Fibroblast of peridontal ligament (primary cell): Measurements from ENCODE around the gene TTC1.
"Not testable (repeated sequence)": the region's sequence is repeated elsewhere in the genome, so short reads cannot be mapped to it uniquely, and the experiment has no call there.

Source experiments
- DNase-seq: peaks from one replicate; pipeline ENCODE4 v3.0.0-alpha.2; 2010; ENCODE audit errors: extremely low read depth

Gene TTC1

DNA sequence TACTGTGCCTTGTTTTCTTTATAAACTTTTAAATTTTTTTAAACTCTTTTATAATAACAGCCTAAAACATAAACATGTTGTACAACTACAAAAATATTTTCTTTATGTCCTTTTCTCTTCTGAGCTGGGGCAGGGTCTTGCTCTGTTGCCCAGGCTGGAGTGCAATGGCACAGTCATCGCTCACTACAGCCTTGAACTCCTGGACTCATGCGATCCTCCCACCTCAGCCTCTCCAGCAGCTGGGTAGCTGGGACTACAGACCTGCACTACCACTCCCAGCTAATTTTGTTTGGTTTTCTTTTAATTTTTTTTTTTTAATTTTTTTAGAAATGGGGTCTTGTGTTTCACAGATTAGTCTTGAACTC, 31.5 kb downstream of the TTC1 start:
- no peak for DNase-seq

DNA sequence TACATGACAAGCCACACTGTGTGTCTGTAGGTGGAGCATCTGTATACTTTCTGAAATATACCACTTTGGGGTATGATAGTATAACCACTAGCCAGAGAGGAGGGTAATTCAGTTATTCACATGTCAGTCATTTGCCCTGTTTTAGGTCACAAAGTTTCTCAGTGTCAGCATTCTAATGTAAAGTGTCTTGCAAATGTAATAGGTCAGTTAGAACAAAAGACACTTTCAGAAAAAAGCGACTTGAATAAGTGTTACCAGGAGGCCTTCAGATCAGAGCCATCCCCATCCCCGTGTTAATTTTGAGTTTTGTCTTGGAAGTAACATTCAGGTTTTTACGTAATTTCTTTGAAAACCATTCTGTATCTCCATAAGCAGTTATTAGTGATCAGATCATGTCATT, 33.7 kb downstream of the TTC1 start:
- no peak for DNase-seq

DNA sequence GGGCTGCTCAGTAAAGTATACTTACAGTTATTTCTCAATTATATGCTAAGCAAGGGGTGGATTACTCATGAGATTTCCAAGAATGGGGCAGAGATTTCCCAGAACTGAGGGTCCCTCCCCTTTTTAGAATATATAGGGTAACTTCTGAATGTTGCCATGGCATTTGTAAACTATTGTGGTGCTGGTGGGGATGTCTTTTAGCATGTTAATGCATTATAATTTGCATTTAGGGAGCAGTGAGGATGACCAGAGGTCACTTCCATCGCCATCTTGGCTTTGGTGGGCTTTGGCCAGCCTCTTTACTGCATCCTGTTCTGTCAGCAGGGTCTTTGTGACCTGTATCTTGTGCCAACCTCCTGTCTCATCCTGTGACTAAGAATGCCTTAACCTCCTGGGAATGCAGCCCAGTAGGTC, 35.5 kb downstream of the TTC1 start:
- no peak for DNase-seq

DNA sequence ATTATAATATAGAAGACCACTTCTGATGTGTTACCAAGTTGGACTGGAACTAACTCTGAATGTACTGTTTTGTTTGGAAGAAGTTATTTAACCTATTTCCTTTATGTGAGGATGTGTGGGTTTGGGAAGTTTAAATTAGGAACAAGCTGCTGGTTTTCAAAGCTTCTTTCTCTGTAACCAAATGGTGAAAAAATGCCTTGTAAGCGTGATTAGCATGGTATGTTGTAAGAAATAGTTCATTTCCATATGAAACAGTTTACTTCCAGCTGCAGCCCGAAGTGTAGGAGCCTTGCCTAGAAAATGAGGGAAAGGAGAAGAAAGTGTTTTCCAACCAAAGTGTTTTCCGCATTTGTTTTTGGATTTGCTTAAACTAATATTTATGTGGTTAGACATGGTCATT, 36.0 kb downstream of the TTC1 start:
- DNase-seq = peak; percentile 67

DNA sequence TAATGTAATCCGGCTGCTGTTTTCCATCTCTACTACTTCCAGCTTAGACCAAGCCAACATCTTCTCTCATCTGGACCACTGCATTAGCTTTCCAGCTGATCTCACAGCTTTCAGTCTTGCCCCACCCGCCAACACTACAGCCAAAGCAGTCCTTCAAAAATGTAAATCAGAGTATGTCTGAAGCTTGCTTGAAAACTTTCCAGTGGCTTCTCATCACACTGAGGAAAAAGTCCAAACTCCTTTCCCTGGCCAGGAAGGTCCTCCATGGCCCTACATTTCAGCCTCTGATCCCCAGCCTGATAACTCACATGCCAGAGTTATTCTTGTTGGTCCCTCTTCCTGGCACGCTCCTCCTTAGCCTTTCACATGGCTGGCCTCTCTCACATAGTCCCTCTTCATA, 38.5 kb downstream of the TTC1 start:
- no peak for DNase-seq

DNA sequence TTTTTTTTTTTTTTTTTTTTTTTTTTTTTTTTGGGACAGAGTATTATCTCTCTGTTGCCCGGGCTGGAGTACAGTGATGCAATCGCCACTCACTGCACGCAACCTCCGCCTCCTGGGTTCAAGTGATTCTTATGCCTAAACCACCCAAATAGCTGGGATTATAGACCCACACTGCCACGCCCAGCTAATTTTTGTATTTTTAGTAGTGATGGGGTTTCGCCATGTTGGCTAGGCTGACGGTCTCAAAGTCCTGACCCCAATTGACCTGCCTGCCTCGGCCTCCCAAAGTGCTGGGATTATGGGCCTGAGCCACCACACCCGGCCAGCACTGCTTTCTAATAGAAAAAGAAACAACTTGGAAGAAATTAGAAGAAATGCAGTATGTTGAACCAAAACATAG, 39.2 kb downstream of the TTC1 start:
- no peak for DNase-seq

DNA sequence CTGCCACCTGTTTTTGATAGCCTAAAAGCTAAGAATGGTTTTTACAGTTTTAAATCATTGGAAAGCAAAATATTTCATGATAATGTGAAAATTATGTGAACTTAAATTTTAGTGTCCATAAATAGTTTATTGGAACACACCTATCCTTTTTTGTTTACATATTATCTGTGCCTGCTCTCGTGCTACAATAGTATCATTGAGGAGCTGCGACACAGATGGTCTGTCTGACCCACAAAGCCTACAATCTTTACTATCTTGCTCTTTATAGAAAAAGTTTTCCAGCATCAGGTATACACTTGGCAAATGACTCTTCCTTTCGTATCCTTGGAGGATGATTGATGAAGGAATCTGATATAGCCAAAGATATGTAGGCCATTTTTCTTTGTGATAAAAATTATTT, 40.2 kb downstream of the TTC1 start:
- no peak for DNase-seq

DNA sequence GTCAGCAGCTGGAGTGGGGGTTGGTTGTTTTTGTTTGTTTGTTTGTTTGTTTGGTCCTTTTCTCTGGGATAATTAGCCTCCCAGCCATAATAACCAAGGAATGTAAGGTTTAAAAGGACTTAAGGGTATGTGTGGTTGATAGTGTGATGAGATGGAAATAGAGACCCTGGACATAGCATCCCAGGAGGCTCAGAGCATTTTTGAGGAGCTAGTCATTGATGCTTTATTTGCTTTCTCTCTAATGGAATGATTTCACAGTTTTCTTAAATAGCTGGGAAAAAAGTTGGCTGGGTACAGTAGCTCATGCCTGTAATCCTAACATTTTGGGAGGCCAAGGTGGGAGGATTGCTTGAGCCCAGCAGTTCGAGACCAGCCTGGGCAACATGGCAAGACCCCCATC, 45.1 kb downstream of the TTC1 start:
- DNase-seq = peak; percentile 33

DNA sequence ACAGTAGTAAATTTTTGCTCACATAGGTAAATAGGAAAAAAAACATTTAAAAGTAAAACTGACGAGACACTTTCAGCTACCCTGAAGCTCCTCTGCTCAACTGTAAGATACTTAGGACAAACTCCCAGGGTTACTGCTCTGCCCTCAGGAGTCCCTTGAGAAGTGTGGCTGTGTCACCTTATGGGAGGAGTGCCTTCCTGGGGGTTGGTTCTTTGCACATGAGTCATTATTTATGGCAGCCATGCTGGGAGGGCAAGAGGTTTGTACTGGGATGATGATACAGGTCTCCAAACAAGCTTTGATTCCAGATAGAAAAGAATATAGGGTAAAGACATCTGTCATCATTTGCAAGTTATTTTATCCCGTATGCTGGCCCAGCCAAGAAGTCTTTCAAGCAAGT, 45.9 kb downstream of the TTC1 start:
- DNase-seq = no peak

DNA sequence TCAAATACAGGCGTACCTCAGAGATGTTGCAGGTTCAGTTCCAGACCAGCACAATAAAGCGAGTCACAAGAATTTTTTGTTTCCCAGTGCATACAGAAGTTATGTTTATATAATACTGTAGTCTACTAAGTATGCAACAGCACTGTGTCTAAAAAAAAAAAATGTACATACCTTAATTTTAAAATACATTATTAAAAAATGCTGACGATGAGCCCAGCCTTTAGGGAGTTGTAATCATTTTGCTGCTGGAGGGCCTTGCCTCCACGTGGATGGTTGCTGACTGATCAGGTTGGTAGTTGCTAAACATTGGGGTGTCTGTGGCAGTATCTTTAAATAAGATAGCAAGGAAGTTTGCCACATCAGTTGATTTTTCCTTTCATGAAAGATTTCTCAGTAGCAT, 48.3 kb downstream of the TTC1 start:
- DNase-seq = no peak

DNA sequence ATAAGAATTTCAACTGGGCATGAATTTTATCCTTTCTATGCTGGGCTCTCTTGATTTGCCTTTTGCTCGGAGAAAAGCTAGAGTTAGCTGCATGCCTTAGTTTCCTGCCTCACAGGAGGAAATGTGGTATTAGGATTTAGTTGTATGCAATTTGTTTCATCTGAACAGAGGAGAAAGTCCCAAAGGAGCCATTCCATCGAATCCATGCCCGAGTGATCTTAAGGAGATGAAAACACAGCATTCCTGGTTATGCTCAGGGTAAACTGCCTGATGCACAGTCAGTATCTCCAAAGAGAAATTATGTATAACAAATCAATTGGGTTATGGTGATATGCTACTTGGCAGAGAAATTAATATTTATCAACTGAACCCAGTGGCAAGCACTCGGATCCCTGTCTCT, 51.1 kb downstream of the TTC1 start:
- DNase-seq = no peak

DNA sequence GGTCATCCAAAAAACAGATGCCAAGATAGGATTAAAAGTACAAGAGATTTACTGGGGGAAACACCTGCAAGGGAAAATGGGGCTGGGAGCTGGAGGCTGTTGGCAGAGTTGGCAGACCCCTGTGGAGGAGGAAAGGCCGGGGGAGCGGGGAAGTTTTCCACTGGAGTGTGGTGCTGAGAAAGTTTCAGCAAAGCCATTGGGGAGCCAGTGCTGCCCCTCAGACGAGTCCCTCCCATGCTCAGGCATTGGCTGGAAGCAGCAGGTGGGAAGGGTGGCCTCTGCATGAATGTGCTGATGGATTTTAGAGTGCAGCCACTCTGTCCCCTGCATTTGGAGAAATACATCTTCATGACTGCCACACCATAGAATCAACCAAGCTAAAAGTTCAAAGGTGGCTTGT, 52.8 kb downstream of the TTC1 start:
- no peak for DNase-seq

DNA sequence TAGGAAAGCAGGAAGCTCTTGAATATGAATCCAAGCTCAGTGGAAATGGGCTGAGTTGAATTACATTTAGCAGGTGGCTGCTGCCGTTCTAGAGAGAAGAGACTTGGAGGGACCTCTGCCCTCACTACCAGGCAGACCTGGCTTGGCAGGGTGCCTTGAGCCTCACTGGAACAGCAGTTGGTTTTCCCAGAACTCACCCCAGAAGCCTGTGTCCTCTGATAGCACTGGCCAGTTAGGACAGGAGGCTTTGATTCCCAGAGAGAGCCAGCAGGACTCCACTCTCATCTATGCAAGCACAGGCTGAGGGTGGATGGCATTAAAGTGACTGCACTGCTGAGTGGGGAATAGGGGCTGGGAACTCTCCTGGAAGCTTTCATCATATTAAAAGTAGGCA, 55.5 kb downstream of the TTC1 start:
- DNase-seq = no peak

DNA sequence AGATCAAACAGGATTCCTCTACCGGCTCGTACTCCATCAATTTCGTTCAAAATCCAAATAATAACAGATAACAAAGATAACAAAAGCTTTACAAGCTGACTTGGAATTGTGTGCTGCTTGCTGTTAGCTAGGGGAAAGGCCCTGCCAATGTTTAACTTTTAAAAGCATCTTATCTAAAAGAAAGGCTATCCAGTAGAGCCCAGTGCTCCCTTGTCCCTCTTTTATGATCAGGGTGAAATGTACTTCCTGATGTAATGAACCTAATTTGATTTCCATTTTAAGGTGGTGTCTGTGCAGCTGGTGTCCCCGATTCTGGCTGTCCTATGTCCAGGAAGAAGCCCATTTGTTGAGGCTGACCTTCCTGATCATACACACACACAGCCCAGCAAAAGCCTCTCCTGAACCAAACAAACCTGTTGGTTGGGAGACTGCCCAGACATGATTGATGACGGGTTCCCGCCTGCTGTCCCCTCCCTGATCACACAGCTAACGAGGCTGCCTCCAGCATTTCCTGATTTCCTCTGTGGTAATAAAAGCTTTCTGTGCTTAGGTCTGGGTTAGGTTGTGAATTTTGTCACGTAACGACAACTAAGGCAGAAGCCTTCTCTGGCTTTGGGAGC, 56.2 kb downstream of the TTC1 start:
- no peak for DNase-seq

DNA sequence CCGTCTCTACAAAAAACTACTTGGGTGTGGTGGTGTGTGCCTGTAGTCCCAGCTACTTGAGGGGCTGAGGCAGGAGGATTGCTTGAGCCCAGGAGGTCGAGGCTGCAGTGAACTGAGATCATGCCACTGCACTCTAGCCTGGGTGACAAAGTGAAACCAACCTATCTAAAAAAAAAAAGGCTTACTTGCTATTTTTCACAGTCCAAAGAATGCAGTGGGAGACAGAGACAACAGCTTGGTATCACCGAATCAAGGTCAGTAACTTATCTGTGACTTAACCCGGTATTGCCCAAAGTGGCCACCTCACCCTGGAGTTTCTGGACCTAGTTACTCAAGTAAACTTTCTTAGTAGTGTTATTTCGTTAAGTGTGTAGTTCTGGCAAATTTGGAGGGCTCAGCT, 60.2 kb downstream of the TTC1 start:
- DNase-seq = not testable (repeated sequence)

DNA sequence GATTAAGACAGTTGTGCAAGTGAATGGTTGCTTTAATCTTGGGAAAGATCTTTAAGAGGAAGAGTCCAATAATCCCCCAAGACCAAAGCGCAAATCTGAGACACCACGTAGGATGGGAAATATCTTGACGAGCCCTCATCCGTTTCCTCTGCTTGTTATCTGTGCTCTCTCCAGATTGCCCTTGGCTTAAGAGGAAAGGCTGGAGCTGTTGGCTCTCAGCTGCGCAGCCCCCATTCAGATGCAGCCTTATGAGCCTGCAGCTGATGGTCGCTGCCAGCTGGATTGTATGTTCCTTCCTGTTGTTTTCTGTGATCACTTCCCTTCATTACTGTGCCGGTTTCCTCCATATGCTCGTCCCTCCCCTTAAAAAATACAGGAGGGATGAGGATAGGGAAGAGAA, 62.6 kb downstream of the TTC1 start:
- DNase-seq = no peak

DNA sequence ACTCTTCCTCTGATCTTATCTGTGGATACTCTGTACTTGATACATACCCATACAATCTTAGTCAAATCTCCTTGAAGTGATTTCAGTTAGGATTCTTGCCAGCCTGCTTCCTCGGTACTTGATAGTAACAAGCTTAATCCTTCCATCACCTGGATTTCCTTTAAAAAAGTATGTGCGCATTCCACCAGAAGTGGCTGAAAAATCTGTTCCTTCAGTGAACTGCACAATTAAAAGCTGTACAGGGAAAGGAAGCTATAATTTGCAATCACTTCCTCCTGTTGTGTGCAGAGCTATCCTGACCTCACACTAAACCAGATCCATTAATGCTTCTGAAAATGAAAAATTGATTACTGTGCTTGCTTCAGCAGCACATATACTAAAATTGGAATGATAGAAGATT, 63.0 kb downstream of the TTC1 start:
- no peak for DNase-seq

DNA sequence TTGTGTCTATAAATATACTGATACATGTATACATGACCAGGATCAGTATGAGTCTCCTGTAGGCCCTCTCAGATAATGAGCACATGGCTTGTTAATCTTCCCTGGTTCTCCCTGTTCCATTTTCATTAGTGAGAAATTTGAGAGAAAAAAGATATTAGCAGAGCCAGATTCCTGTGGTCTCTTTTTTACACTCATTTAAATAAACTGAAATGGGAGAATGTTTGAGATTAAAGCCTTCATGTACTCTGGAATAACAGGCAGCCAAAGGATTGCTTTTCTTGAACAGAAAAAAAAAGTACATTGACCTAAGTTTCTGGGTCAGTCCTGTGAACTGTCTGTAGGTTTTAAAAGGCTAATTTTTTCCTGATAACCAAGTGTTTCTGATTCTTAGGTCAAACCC, 66.1 kb downstream of the TTC1 start:
- DNase-seq = no peak

DNA sequence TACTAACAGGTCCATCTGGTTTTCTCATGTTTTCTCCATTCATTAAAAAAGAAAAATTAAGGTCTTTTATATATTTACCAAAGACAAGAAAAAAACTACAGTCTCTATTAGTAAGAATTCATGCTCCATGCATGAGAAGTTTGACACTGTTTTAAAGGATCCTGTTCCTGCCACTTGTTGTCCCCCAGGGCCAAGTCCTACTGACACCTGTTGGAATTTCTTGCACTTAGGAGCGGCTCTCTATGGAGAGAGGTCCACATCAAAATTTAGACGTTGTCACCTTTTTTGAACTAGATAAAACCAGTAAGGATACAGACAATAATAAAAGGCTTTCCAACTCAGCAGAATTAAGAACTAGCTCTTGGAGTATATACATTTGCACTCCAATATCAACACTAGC, 68.1 kb downstream of the TTC1 start:
- no peak for DNase-seq

DNA sequence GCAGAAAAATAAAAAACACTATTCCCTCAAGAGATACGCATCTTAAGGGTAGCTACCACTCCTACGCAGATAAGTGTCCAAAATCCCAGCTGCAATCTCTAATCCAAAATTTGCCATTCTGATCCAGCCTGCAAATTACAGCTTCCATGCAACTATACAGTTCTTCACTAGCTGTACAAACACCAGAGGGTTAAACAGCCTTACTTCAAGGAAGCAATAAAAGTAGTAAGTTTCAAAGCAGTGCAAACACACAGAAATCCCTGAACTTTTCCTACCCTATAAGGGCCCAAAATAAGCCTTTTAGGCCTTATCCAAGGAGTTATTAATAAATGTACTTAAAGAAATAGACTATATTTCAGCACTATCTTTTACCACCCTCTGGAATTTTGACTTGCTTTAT, 70.8 kb downstream of the TTC1 start:
- no peak for DNase-seq

DNA sequence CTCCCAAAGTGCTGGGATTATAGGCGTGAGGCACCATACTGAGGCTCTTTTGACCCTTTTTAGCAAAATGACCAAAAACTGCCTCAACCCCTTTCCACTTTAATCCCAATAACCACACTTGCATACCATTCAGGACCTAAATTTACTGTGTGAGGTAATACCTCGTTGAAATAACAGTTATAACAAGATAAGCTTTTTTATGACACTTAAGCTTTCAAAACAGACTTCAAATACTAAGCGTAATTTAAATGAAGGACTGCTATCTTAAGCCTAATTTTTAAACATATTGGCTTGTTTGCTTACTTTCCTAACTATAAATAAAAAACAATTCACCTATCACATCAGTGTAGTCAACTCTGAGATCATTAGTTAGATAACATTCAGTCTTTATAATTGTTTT, 72.6 kb downstream of the TTC1 start:
- DNase-seq = no peak

DNA sequence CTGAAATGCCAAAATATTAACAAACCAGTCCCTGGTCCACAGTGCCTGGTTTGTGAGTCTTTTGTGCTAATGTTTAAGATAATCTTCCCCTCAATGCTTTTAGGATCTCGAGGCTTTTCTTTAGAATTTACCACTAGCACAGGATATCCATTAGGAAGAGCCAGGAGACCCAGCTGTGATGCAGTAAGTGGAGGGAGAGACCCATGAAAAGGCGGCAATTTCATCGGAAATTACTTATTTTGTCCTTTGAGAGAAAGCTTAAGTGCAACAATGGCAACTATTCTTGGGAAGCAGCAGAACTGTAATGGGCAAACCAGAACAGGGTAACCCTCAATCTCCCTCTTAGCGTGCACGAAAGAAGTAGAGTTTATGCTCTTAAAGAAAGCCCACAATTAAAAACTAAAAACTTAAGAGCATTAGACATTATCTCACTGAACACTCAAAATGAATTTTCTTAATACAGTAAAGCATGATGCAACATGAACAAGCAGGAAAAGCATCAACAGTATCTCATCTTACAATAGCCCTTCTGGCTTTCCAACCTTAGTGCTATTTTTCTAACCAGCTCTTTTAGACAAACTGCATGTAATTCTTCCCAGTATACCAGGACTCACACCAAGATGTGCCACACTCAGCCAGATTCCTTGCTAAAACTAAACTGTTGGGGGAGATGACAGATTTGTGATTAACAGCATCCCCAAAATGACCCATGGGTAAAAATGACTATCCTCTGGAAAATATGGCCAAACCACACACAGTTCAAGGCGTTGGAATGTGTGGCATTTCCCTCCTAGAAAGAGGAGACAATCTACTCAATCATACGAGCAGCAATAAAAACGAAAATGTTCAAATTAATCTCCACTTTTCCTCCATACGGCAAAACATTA, 73.9 kb downstream of the TTC1 start:
- DNase-seq = peak; percentile 79

DNA sequence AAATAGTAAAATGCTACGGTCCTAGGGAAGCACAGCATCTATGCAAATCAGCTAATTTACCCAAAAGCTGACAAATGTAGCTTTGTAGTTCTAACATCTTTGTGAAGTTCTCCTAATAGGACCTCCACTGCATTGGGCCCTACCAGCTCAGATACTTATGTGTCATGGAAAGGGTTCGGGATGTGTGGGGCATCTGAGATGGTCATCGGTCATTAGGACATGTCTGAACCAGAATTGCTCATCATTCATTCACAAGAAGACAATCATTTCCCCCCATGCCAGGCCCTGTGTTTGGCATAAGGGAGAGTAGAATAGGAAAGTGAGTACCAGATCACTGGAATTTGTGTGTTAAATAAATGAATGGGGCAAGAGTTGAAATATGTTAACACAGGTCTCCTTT, 74.6 kb downstream of the TTC1 start:
- DNase-seq = no peak

DNA sequence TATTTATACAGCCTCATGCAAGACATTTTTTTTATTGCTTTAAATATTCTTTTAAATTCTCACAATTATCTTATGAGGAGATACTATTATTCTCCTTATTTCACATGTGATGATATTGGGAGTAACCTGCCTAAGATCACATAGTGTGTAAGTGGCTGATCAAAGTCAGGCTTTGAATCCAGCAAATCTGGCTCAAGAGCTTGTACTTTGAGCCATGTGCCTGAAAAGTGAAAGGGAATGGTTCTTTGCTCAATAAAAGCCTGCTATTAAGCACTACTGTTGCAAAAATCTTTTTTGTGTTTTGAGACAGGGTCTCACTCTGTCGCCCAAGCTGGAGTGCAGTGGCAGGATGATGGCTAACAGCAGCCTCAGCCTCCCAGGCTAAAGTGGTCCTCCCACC, 75.2 kb downstream of the TTC1 start:
- no peak for DNase-seq
